K562 (cell line): ENCODE measurements around the gene DAP. TPM values are rescaled to one million over a fixed set of nuclear protein-coding genes. Genes with fewer than 3 reads are reported as not detected.

Source experiments
- CTCF ChIP-seq, 3 experiments: IDR thresholded peaks in 2 of 3; conservative IDR thresholded peaks in 1 of 3; 2 replicates each; pipeline ENCODE4 v1.5.1; 2011 to 2012; ENCODE audit warnings: low read length in 3 of 3, mild to moderate bottlenecking in 3 of 3, control low read depth in 2 of 3, improper control_type of control experiment in 1 of 3, inconsistent platforms in 1 of 3, low read depth in 1 of 3, mixed read lengths in 1 of 3, moderate library complexity in 1 of 3; ENCODE audit not compliant: insufficient read depth in 2 of 3
- EP400 ChIP-seq: fragments of 450-650 bp; IDR thresholded peaks from 2 replicates; pipeline ENCODE4 v1.6.1; 2017; ENCODE audit warnings: antibody characterized with exemption, mild to moderate bottlenecking, moderate library complexity
- FOXA1 ChIP-seq: fragments of 450-650 bp; IDR thresholded peaks from 2 replicates; pipeline ENCODE4 v1.6.1; 2016; ENCODE audit warnings: mild to moderate bottlenecking, borderline replicate concordance
- HINFP ChIP-seq: fragments of 450-650 bp; conservative IDR thresholded peaks from 2 replicates; pipeline ENCODE4 v1.6.1; 2016; ENCODE audit warnings: missing genetic modification characterization, low read depth, mild to moderate bottlenecking, control low read depth, missing compliant biosample characterization
- IRF2 ChIP-seq: sonication (generic); formaldehyde crosslinking; IDR thresholded peaks from 2 replicates; pipeline ENCODE4 v1.8.1; 2022; ENCODE audit warnings: mild to moderate bottlenecking, missing genetic modification reagents
- JUND ChIP-seq, 2 experiments: IDR thresholded peaks; 2 replicates in 1 of 2; 3 replicates in 1 of 2; pipeline ENCODE4 v1.6.1; 2011; ENCODE audit warnings: borderline replicate concordance in 2 of 2, low read depth in 2 of 2, low read length in 2 of 2, improper control_type of control experiment in 1 of 2, missing biosample characterization in 1 of 2, missing genetic modification characterization in 1 of 2, missing genetic modification reagents in 1 of 2
- KLF10 ChIP-seq: fragments of 250-450 bp; sonication (Bioruptor Pico); IDR thresholded peaks from 2 replicates; pipeline ENCODE4 v1.6.1; 2021; ENCODE audit warnings: matching md5 sums
- MAZ ChIP-seq, 2 experiments: fragments of 450-650 bp in 1 of 2; sonication (generic) in 1 of 2; formaldehyde crosslinking; IDR thresholded peaks in 1 of 2; conservative IDR thresholded peaks in 1 of 2; 2 replicates each; pipeline versions ENCODE4 v1.4.0 to v1.5.0; 2020; ENCODE audit warnings: mild to moderate bottlenecking in 1 of 2, missing genetic modification reagents in 1 of 2
- NCOA1 ChIP-seq: fragments of 450-650 bp; IDR thresholded peaks from 2 replicates; pipeline ENCODE4 v1.6.1; 2016; ENCODE audit warnings: low read depth
- NFE2 ChIP-seq: IDR thresholded peaks from 2 replicates; pipeline ENCODE4 v1.6.1; 2014; ENCODE audit warnings: antibody characterized with exemption, low read depth
- PYGO2 ChIP-seq: fragments of 450-650 bp; IDR thresholded peaks from 2 replicates; pipeline ENCODE4 v1.6.1; 2016; ENCODE audit warnings: mild to moderate bottlenecking, missing genetic modification characterization, moderate library complexity, missing compliant biosample characterization
- RFX1 ChIP-seq: fragments of 450-650 bp; IDR thresholded peaks from 2 replicates; pipeline ENCODE4 v1.6.1; 2016; ENCODE audit warnings: mild to moderate bottlenecking, moderate library complexity
- SMARCA5 ChIP-seq: fragments of 450-650 bp; IDR thresholded peaks from 2 replicates; pipeline ENCODE4 v1.6.1; 2016
- SREBF1 ChIP-seq: fragments of 150-350 bp; IDR thresholded peaks from 2 replicates; pipeline ENCODE4 v1.6.1; 2014; ENCODE audit warnings: antibody characterized with exemption, low read depth, low read length, borderline replicate concordance
- SRF ChIP-seq, 2 experiments: fragments of 250-450, 450-650 bp in 1 of 2; sonication (Bioruptor Pico) in 1 of 2; sonication (generic) in 1 of 2; formaldehyde crosslinking; IDR thresholded peaks; 2 replicates each; pipeline versions ENCODE4 v1.5.0 to v1.5.1; 2020 to 2022; ENCODE audit warnings: mild to moderate bottlenecking in 1 of 2, missing genetic modification reagents in 1 of 2
- SRSF7 ChIP-seq: fragments of 200-400 bp; formaldehyde crosslinking; optimal IDR thresholded peaks from 2 replicates; pipeline ENCODE3; 2017; ENCODE audit warnings: mild to moderate bottlenecking, low read depth, low read length
- TAF1 ChIP-seq: IDR thresholded peaks from 2 replicates; pipeline ENCODE4 v1.6.1; 2011; ENCODE audit warnings: mild to moderate bottlenecking, low read length, moderate library complexity; ENCODE audit not compliant: insufficient read depth, control insufficient read depth, severe bottlenecking; ENCODE audit errors: extremely low read depth
- TBP ChIP-seq: optimal IDR thresholded peaks from 2 replicates; pipeline ENCODE3; 2011; ENCODE audit warnings: low read depth, low read length, improper control_type of control experiment
- TCF3 ChIP-seq: sonication (generic); formaldehyde crosslinking; IDR thresholded peaks from 2 replicates; pipeline ENCODE4 v1.4.0; 2020; ENCODE audit warnings: mild to moderate bottlenecking, missing genetic modification reagents
- TFAP4 ChIP-seq: sonication (generic); formaldehyde crosslinking; IDR thresholded peaks from 2 replicates; pipeline ENCODE4 v1.8.0; 2022; ENCODE audit warnings: missing genetic modification reagents, mild to moderate bottlenecking, moderate library complexity, borderline replicate concordance
- TSC22D4 ChIP-seq: fragments of 450-650 bp; IDR thresholded peaks from 2 replicates; pipeline ENCODE4 v1.6.1; 2016; ENCODE audit warnings: missing genetic modification characterization, missing biosample characterization, control low read depth
- ZNF263 ChIP-seq: sonication (generic); formaldehyde crosslinking; IDR thresholded peaks from 2 replicates; pipeline ENCODE4 v1.8.0; 2022; ENCODE audit warnings: mild to moderate bottlenecking, missing genetic modification reagents, borderline replicate concordance
- ZNF324 ChIP-seq: fragments of 250-450 bp; sonication (Bioruptor Pico); IDR thresholded peaks from 2 replicates; pipeline ENCODE4 v1.4.0; 2020; ENCODE audit warnings: mild to moderate bottlenecking
- ZNF696 ChIP-seq: fragments of 250-450 bp; sonication (Bioruptor Pico); conservative IDR thresholded peaks from 2 replicates; pipeline ENCODE4 v1.4.0; 2020; ENCODE audit warnings: mild to moderate bottlenecking, moderate library complexity
- ZNF77 ChIP-seq: fragments of 250-450 bp; sonication (Bioruptor Pico); IDR thresholded peaks from 2 replicates; pipeline ENCODE4 v1.5.0; 2020
- ZSCAN29 ChIP-seq: fragments of 450-650 bp; IDR thresholded peaks from 2 replicates; pipeline ENCODE4 v1.6.1; 2017
- polyA plus RNA-seq, 8 experiments: library from polyadenylated mRNA; depleted of rRNA in 4 of 8; stranded (reverse) in 5 of 8; unstranded in 3 of 8; fragments of >200 nt; fragmentation: Nextera tagmentation in 2 of 8; fragmentation: Illumina TruSeq in 1 of 8; extraction: Ambion mirVana in 2 of 8; extraction: Trizol in 1 of 8; gene quantifications; 2 replicates each; pipeline versions ENCODE4 v1.2.1 to v1.2.3, GENCODE V29; 2011 to 2014; ENCODE audit warnings: inconsistent platforms in 1 of 8, missing spikeins in 1 of 8
- total RNA-seq, 7 experiments: library from RNA; depleted of rRNA in 6 of 7; stranded (reverse); fragments of >200 nt in 6 of 7; fragmentation: Illumina TruSeq in 2 of 7; extraction: Trizol in 2 of 7; gene quantifications; 2 replicates each; pipeline versions ENCODE4 v1.2.1 to v1.2.3, GENCODE V29; 2011 to 2021; ENCODE audit warnings: low replicate concordance in 1 of 7

DAP gene
- total and polyA plus RNA-seq, 9 of the 15 experiments (the other 6 are each of a cell fraction or from before 2014, with no cell fraction given), result 14.1 to 151 (median 34.5) TPM

- peak; percentile 63; the same call in 1 of the 2 replicates for TF ChIP-seq TFAP4 (CRISPR knock-in tag)
- no peak for TF ChIP-seq HINFP (tag)
- TF ChIP-seq NCOA1, result peak; percentile 73; the same call in 1 of the 2 replicates
- peak; percentile 95 for TF ChIP-seq TCF3 (CRISPR knock-in tag)
- peak; percentile 23 for TF ChIP-seq TBP
- TF ChIP-seq JUND (IDR thresholded peaks at IDR 0.05; ENCODE audit: borderline replicate concordance, low read depth, low read length), result peak; percentile 99
- peak; percentile 99 for TF ChIP-seq JUND (tag; IDR thresholded peaks at IDR 0.05; ENCODE audit: borderline replicate concordance, low read depth, low read length)
- peak; percentile 42 for TF ChIP-seq TAF1
- peak; percentile 44; the same call in 1 of the 2 replicates for TF ChIP-seq RFX1
- TF ChIP-seq IRF2 (CRISPR knock-in tag), result no peak
- TF ChIP-seq SMARCA5, result no peak
- TF ChIP-seq FOXA1, result no peak
- peak; percentile 88 for TF ChIP-seq ZNF263 (CRISPR knock-in tag)
- no peak for TF ChIP-seq PYGO2
- TF ChIP-seq TSC22D4 (tag), result no peak
- no peak for TF ChIP-seq SREBF1
- TF ChIP-seq ZNF77 (CRISPR knock-in tag), result no peak
- 0 out of 6 replicates have a peak, but pooled peaks of 1 of the 3 experiments have one; percentile 1 for TF ChIP-seq CTCF (IDR thresholded peaks at IDR 0.05 in 2 of 3, conservative IDR thresholded peaks at IDR 0.05 in 1 of 3; ENCODE audit: insufficient read depth in 2 of 3, low read depth in 1 of 3, low read length in 3 of 3)
- no peak for TF ChIP-seq SRSF7
- TF ChIP-seq EP400, result peak; percentile 43; the same call in 1 of the 2 replicates
- TF ChIP-seq ZNF696 (CRISPR knock-in tag), result no peak
- peak in 1 of 2 experiments; percentile 62; a peak in 1 of 4 replicates for TF ChIP-seq MAZ (CRISPR knock-in tag; conservative IDR thresholded peaks at IDR 0.05 in 1 of 2, IDR thresholded peaks at IDR 0.05 in 1 of 2)
- TF ChIP-seq KLF10 (CRISPR knock-in tag), result no peak
- TF ChIP-seq ZNF324 (CRISPR knock-in tag), result no peak
- no peak; the same call in none of the 2 replicates for TF ChIP-seq NFE2
- peak in 1 of 2 experiments; percentile 25; a peak in 1 of 4 replicates for TF ChIP-seq SRF (CRISPR knock-in tag; IDR thresholded peaks at IDR 0.05)
- no peak for TF ChIP-seq ZSCAN29
Observed at GRCh38 chr5:10702911-10703491, 58.0 kb downstream of the DAP start (continued).
